SH-SY5Y (cell line): ENCODE results near the gene LIFR.

Experiments
- GATA2 ChIP-seq: IDR thresholded peaks from 2 replicates; pipeline ENCODE4 v1.6.1; 2011; ENCODE audit warnings: mild to moderate bottlenecking, low read depth, low read length
- GATA3 ChIP-seq: IDR thresholded peaks from 2 replicates; pipeline ENCODE4 v1.6.1; 2011; ENCODE audit warnings: low read depth, mild to moderate bottlenecking, low read length, moderate library complexity

DNA sequence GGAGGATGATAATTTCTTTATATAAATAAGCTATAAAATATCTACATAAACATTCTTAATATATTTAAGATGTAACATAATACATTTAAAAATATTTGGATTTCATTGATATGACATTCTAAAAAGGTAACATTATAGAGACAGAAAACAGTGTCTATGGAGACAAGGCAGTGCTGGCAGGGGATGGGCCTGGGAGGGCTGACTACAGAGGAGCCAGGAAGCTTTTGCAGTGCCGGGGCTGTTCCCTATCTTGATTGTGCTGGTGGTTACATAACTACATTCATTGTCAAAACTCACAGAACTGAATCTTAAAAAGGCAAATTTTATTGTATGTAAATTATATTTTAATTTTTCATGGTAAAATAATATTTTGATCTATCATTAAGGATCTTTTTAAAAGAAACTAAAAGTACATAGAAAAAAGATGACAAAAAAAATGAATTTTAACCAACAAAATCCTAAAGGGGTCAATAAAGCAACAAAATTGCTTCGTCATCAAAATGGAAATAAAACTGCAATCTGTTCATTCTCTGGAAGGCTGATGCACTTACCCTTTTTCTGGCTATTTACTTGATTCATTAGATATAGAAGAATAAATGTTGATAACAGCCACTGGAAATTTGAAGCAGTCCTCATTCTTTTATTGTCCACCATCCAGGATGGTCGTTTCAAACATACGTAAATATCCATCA, 26.3 kb downstream of the LIFR start:
- TF ChIP-seq GATA2: no peak
- TF ChIP-seq GATA3: no peak
